ENCODE results near the gene GRIK3.
A peak's percentile ranks its signal among the peaks of the same experiment; 100 is the strongest.

GRIK3 gene

DNA sequence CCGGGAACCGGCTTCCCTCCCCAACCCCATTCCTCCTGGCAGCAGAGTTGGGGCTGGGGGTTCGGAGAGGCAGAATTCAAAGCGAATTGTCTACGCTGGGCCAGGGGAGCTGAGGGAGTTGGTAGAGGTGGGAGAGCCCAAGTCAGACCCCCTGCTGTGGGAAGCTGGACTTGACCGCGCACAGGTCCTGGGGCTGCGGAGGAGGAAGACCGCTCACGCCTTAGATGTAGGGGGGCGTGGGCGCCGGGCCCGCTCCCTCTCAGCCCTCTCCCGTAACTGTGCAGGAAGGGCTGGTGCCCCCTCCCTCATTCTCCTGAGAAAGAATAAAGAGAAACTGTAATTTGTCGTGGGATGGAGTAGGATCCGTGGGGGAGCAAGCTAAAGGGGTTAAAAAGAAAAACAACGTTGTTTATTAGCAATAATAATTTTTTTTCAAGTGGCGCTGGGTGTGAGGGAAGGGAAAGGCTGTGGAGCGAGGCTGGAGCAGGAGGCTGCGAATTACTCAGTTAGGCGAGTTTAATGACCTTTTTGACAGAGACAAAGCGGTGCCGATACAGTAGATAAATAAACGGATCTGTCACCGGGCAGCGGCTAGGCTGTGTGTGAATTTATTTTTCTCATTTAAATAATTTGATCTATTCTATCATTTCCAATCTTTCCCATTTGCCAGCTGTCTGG lies 838 bp upstream of the GRIK3 start:
- peak overlapping the region; percentile 78 for H3K4me3 ChIP-seq (ENCODE audit: low read length)
- H3K4me2 ChIP-seq (ENCODE audit: low read length) = peak overlapping the region; percentile 97
- no peaks in the 10 kb centered on the region for H4K20me1 ChIP-seq (ENCODE audit: insufficient read depth, low read length)
- peak overlapping the region; percentile 93; the same call in 1 of the 2 replicates for H2AFZ ChIP-seq (ENCODE audit: low read depth, low read length)
- H3K4me1 ChIP-seq (ENCODE audit: low read length) = peaks cover 29% of the 10 kb centered on the region
- H3K79me2 ChIP-seq (ENCODE audit: low read length) = no peaks in the 10 kb centered on the region
- H3K9me3 ChIP-seq (ENCODE audit: insufficient read depth, low read length) = no peaks in the 10 kb centered on the region
- TF ChIP-seq EZH2phosphoT487 (IDR thresholded peaks at IDR 0.05; ENCODE audit: low read depth) = no peak
- no peaks in the 10 kb centered on the region for H3K27me3 ChIP-seq (ENCODE audit: low read depth, low read length)
- no peaks in the 10 kb centered on the region for H3K36me3 ChIP-seq (replicated peaks; ENCODE audit: low read depth, low read length)
- H3K27ac ChIP-seq (ENCODE audit: low read length) = 0 out of 2 replicates have a peak overlapping the region, but pooled peaks have one; percentile 53
- peak overlapping the region; percentile 62; the same call in 1 of the 2 replicates for H3K9ac ChIP-seq (ENCODE audit: low read length)

DNA sequence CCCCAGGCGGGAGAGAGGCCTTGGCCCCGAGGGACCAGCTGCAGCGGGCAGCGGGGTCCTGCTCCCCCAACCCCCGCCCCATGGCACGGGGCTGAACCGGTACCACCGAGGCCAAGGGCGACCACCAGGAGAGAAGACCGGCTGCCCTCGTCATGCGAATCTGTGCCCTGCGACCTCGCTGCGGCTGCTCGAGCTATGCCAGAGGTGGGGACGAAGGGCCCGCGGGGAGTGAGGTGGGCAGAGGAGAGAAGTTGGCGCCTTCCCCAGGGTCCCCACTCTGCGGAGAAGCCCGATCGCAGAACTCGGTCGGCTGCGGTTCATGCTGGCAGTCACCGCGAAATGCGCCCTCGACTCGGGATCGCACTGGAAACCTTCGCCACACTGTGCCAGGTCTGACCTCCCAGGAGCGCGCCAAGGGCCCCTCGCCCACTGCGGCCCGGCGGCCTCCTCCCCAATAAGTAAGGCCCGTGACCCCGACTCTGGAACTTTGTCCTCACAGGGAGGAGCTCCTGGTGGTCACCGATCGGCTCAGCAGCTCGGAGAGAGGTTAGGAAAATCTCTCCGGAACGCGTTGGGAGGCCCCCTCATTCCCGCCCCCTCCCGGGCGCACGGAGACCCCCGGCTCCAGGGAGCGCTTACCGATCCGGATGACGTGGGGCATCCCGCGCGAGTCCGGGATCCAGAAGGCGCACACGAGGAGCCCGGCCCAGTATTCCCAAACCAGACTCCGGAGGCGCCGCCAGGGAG lies 787 bp downstream of the GRIK3 start:
- H3K9ac ChIP-seq (ENCODE audit: low read length) = no peak overlapping the region
- no peak overlapping the region for H3K4me2 ChIP-seq (ENCODE audit: low read length)
- H4K20me1 ChIP-seq (ENCODE audit: insufficient read depth, low read length) = no peaks in the 10 kb centered on the region
- H3K36me3 ChIP-seq (replicated peaks; ENCODE audit: low read depth, low read length) = no peaks in the 10 kb centered on the region
- no peak overlapping the region for H3K27ac ChIP-seq (ENCODE audit: low read length)
- H3K9me3 ChIP-seq (ENCODE audit: insufficient read depth, low read length) = no peaks in the 10 kb centered on the region
- no peaks in the 10 kb centered on the region for H3K79me2 ChIP-seq (ENCODE audit: low read length)
- peaks cover 45% of the 10 kb centered on the region for H3K4me1 ChIP-seq (ENCODE audit: low read length)
- H2AFZ ChIP-seq (ENCODE audit: low read depth, low read length) = no peak overlapping the region
- H3K27me3 ChIP-seq (ENCODE audit: low read depth, low read length) = no peaks in the 10 kb centered on the region
- no peak overlapping the region for H3K4me3 ChIP-seq (ENCODE audit: low read length)
- TF ChIP-seq EZH2phosphoT487 (IDR thresholded peaks at IDR 0.05; ENCODE audit: low read depth) = no peak
- TF ChIP-seq, protein P1, sequence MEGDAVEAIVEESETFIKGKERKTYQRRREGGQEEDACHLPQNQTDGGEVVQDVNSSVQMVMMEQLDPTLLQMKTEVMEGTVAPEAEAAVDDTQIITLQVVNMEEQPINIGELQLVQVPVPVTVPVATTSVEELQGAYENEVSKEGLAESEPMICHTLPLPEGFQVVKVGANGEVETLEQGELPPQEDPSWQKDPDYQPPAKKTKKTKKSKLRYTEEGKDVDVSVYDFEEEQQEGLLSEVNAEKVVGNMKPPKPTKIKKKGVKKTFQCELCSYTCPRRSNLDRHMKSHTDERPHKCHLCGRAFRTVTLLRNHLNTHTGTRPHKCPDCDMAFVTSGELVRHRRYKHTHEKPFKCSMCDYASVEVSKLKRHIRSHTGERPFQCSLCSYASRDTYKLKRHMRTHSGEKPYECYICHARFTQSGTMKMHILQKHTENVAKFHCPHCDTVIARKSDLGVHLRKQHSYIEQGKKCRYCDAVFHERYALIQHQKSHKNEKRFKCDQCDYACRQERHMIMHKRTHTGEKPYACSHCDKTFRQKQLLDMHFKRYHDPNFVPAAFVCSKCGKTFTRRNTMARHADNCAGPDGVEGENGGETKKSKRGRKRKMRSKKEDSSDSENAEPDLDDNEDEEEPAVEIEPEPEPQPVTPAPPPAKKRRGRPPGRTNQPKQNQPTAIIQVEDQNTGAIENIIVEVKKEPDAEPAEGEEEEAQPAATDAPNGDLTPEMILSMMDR (IDR thresholded peaks at IDR 0.05; ENCODE audit: low read depth, low read length) = no peak

DNA sequence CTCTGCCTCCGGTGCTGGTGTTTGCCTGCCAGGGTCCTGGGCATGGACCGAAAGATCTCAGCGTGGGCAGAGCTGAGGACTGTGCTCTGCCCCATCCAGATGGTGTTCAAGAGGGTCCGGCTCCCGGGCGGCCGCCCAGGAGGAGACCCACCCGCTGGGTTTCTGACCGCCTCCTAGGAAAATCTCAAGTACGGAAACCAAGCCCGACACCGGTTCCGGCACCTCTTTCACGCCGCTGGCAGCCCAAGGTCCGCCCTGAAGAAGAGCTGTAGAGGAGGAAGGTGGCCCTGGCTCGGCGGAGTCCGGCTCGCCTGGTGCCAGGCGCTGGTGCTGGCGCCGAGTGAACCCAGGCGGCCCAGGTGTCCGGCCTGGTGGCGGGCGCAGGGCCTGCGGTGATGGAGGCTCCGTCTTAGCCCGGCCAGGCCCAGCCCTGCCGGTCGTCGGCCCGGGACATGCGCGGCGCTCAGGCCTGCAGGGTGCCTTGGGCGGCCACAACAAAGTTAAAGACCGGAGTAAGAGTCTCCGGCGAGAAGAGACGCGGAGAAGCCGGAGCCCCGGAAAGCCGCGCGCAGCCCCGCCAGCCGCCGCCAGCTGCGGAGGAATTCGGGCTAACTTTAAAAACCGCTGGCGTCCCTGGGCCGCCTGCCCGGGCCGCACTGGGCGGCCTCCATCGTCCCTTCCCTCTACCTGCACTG lies 1.5 kb downstream of the GRIK3 start:
- Histone ChIP-seq H3K9ac (ENCODE audit: low read length) (no peak overlapping the region), H3K4me2 (ENCODE audit: low read length) (no peak overlapping the region), H3K4me1 (ENCODE audit: low read length) (peaks cover 47% of the 10 kb centered on the region), H3K27me3 (ENCODE audit: low read depth, low read length) (no peaks in the 10 kb centered on the region), H4K20me1 (ENCODE audit: insufficient read depth, low read length) (no peaks in the 10 kb centered on the region), H3K9me3 (ENCODE audit: insufficient read depth, low read length) (no peaks in the 10 kb centered on the region), H3K27ac (ENCODE audit: low read length) (no peak overlapping the region), H2AFZ (ENCODE audit: low read depth, low read length) (no peak overlapping the region), H3K79me2 (ENCODE audit: low read length) (no peaks in the 10 kb centered on the region), H3K36me3 (replicated peaks; ENCODE audit: low read depth, low read length) (no peaks in the 10 kb centered on the region), H3K4me3 (ENCODE audit: low read length) (no peak overlapping the region)
- TF ChIP-seq, protein P1 (IDR thresholded peaks at IDR 0.05; ENCODE audit: low read depth, low read length) = no peak
- TF ChIP-seq EZH2phosphoT487 (IDR thresholded peaks at IDR 0.05; ENCODE audit: low read depth) = no peak

DNA sequence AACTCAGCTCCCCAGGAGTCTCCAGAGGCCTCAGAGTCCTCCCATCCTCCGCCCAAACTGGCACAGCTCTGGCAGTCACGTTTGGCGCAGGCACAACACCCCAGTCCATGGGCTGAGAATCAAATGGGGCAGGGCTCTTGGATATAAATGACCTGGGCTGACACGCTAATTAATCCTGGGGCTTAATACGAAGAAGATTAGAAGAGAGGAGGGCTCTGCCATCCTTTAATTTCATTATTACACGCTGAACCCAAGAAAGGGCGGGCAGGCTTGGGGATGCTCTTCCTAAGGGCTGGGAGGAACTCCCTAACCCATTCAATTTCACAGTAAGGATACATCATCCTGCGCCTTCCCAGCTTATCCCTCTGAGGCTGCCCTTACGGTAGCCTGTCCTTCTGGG lies 2.4 kb downstream of the GRIK3 start:
- Histone ChIP-seq H3K79me2 (ENCODE audit: low read length) (no peaks in the 10 kb centered on the region), H3K27me3 (ENCODE audit: low read depth, low read length) (no peaks in the 10 kb centered on the region), H3K4me3 (ENCODE audit: low read length) (no peak overlapping the region), H3K27ac (ENCODE audit: low read length) (no peak overlapping the region), H3K36me3 (replicated peaks; ENCODE audit: low read depth, low read length) (no peaks in the 10 kb centered on the region), H3K9ac (ENCODE audit: low read length) (no peak overlapping the region), H4K20me1 (ENCODE audit: insufficient read depth, low read length) (no peaks in the 10 kb centered on the region), H3K4me2 (ENCODE audit: low read length) (no peak overlapping the region), H2AFZ (ENCODE audit: low read depth, low read length) (no peak overlapping the region), H3K4me1 (ENCODE audit: low read length) (peaks cover 46% of the 10 kb centered on the region), H3K9me3 (ENCODE audit: insufficient read depth, low read length) (no peaks in the 10 kb centered on the region)
- no peak for TF ChIP-seq EZH2phosphoT487 (IDR thresholded peaks at IDR 0.05; ENCODE audit: low read depth)
- TF ChIP-seq, protein P1 (IDR thresholded peaks at IDR 0.05; ENCODE audit: low read depth, low read length) = no peak
